Activated B cell treated with CpG ODN at 0.5 μM for 24 hours (primary cell): ENCODE results near the gene PDE3A. TPM values are rescaled to one million over a fixed set of nuclear protein-coding genes. Genes with fewer than 3 reads are reported as not detected.

Experiments used
- ATAC-seq: fragments of 200-7000 bp; cut with Tn5 transposase; one replicate; pipeline ENCODE4 v1.10.0; 2021; ENCODE audit warnings: low read depth, mild to moderate bottlenecking, moderate library complexity
- CTCF ChIA-PET: fragments of 350-600 bp; sonication (Branson Sonifier 250); formaldehyde crosslinking; loops from one replicate; lab custom pipeline; 2021; ENCODE audit warnings: antibody characterized with exemption; lab: Charles Lee
- POLR2A ChIA-PET: fragments of 350-600 bp; sonication (Branson Sonifier 250); formaldehyde crosslinking; loops from one replicate; lab custom pipeline; 2021; ENCODE audit warnings: antibody characterized with exemption; lab: Charles Lee
- DNase-seq: peaks from one replicate; pipeline ENCODE4 v3.0.0; 2022
- H3K27ac Mint-ChIP-seq: one replicate; pipeline ENCODE4 v1.8.0; 2020; ENCODE audit warnings: mixed read lengths
- H3K27me3 Mint-ChIP-seq: one replicate; pipeline ENCODE4 v1.8.0; 2021; ENCODE audit warnings: mixed read lengths
- H3K36me3 Mint-ChIP-seq: one replicate; pipeline ENCODE4 v1.8.0; 2021; ENCODE audit warnings: low read depth, mixed read lengths
- H3K4me1 Mint-ChIP-seq: one replicate; pipeline ENCODE4 v1.8.0; 2021; ENCODE audit warnings: mixed read lengths
- H3K4me3 Mint-ChIP-seq: one replicate; pipeline ENCODE4 v1.8.0; 2020; ENCODE audit warnings: mild to moderate bottlenecking, mixed read lengths
- H3K9me3 Mint-ChIP-seq: one replicate; pipeline ENCODE4 v1.8.0; 2020; ENCODE audit warnings: mixed read lengths
- intact Hi-C: fragments of 100-400 bp; cut with micrococcal nuclease; formaldehyde crosslinking; loops from one replicate; pipeline ENCODE4 v1.15.1; 2024
- total RNA-seq: library from RNA; stranded (reverse); gene quantifications from 2 replicates; pipeline ENCODE4 v1.2.3, GENCODE V29; 2022
- TF ChIP-seq, protein P1 (sequence below): fragments of 200-600 bp; IDR thresholded peaks from one replicate; pipeline ENCODE4 v1.8.0; 2022; ENCODE audit warnings: antibody characterized with exemption, mild to moderate bottlenecking

The PDE3A gene
- total RNA-seq, 1 donor from 2014 or later = not detected

- H3K27ac Mint-ChIP-seq = no peak overlapping the region
- ChIA-PET POLR2A (no interaction called here), CTCF (no interaction called here)
- no peak for ATAC-seq
- DNase-seq = no peak
- H3K27me3 Mint-ChIP-seq = no peaks in the 10 kb centered on the region
- peaks cover 4% of the 10 kb centered on the region for H3K9me3 Mint-ChIP-seq
- TF ChIP-seq, protein P1, sequence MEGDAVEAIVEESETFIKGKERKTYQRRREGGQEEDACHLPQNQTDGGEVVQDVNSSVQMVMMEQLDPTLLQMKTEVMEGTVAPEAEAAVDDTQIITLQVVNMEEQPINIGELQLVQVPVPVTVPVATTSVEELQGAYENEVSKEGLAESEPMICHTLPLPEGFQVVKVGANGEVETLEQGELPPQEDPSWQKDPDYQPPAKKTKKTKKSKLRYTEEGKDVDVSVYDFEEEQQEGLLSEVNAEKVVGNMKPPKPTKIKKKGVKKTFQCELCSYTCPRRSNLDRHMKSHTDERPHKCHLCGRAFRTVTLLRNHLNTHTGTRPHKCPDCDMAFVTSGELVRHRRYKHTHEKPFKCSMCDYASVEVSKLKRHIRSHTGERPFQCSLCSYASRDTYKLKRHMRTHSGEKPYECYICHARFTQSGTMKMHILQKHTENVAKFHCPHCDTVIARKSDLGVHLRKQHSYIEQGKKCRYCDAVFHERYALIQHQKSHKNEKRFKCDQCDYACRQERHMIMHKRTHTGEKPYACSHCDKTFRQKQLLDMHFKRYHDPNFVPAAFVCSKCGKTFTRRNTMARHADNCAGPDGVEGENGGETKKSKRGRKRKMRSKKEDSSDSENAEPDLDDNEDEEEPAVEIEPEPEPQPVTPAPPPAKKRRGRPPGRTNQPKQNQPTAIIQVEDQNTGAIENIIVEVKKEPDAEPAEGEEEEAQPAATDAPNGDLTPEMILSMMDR = no peak
- no peak overlapping the region for H3K4me3 Mint-ChIP-seq
- no peaks in the 10 kb centered on the region for H3K36me3 Mint-ChIP-seq
- H3K4me1 Mint-ChIP-seq = no peaks in the 10 kb centered on the region
- intact Hi-C loops = no loop called here
Measured at GRCh38 chr12:20495997-20496396, 127.7 kb downstream of the PDE3A start.

GRCh38 chr12:20497707-20498106 is 129.4 kb downstream of the PDE3A start:
- ATAC-seq (no peak), DNase-seq (no peak)
- peaks cover 4% of the 10 kb centered on the region for H3K9me3 Mint-ChIP-seq
- TF ChIP-seq, protein P1 = no peak
- intact Hi-C loops = no loop called here
- no peaks in the 10 kb centered on the region for H3K27me3 Mint-ChIP-seq
- H3K36me3 Mint-ChIP-seq = no peaks in the 10 kb centered on the region
- no peak overlapping the region for H3K27ac Mint-ChIP-seq
- ChIA-PET CTCF (no interaction called here), POLR2A (no interaction called here)
- H3K4me3 Mint-ChIP-seq = no peak overlapping the region
- H3K4me1 Mint-ChIP-seq = no peaks in the 10 kb centered on the region

DNA sequence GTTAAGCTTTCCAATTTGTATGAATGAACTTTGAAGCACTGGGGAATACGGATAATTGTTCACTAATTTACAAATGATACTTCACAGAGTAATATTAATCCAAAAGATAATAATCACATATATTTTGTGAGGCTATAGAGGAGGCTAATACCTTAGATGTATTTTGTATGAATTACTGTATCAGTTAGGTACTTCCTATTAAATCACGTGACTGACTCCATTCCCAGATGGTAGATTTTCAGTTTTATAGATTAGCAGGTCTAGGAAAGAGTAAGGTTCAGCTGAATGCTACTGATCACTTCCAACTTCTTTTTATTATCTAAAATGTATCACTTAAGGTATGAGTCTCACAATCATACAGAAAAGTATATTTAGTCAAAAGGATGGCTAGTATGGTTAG is 133.6 kb downstream of the PDE3A start:
- ChIA-PET CTCF (no interaction called here), POLR2A (no interaction called here)
- TF ChIP-seq, protein P1 = no peak
- ATAC-seq (no peak), DNase-seq (no peak)
- H3K27ac Mint-ChIP-seq = no peak overlapping the region
- peaks cover 4% of the 10 kb centered on the region for H3K9me3 Mint-ChIP-seq
- intact Hi-C loops = no loop called here
- no peaks in the 10 kb centered on the region for H3K36me3 Mint-ChIP-seq
- no peaks in the 10 kb centered on the region for H3K27me3 Mint-ChIP-seq
- H3K4me3 Mint-ChIP-seq = no peak overlapping the region
- no peaks in the 10 kb centered on the region for H3K4me1 Mint-ChIP-seq

GRCh38 chr12:20503858-20504257 is 135.5 kb downstream of the PDE3A start:
- Mint-ChIP-seq H3K27me3 (no peaks in the 10 kb centered on the region), H3K4me3 (no peak overlapping the region), H3K9me3 (no peaks in the 10 kb centered on the region), H3K27ac (no peak overlapping the region), H3K4me1 (no peaks in the 10 kb centered on the region), H3K36me3 (no peaks in the 10 kb centered on the region)
- TF ChIP-seq, protein P1 = no peak
- POLR2A ChIA-PET = no interaction called here
- ATAC-seq (no peak), DNase-seq (no peak)
- CTCF ChIA-PET = no interaction called here
- intact Hi-C loops = no loop called here

DNA sequence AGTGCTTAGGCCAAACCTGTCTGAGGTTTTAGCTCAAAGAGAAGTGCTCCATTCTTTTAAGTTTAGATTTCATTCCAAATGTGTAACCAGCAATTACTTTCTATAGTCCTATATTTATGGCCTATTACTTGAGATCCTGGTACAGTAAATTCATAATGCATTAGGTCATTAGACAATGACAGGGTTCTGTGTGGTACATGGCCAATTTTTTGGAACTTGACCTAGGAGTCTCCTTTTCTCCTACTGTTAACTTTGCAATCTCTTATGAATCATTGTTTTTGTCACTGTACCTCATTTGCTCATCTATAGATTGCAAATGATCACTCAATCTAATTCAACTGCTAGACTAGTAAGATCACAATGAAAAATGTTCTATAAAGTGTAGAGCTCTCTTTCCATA is 136.7 kb downstream of the PDE3A start:
- H3K9me3 Mint-ChIP-seq = no peaks in the 10 kb centered on the region
- no peaks in the 10 kb centered on the region for H3K36me3 Mint-ChIP-seq
- no peak for ATAC-seq
- ChIA-PET POLR2A (no interaction called here), CTCF (no interaction called here)
- no peak overlapping the region for H3K4me3 Mint-ChIP-seq
- no peaks in the 10 kb centered on the region for H3K27me3 Mint-ChIP-seq
- DNase-seq = no peak
- no peaks in the 10 kb centered on the region for H3K4me1 Mint-ChIP-seq
- no peak overlapping the region for H3K27ac Mint-ChIP-seq
- TF ChIP-seq, protein P1 = no peak
- intact Hi-C loops = no loop called here
